ENCODE measurements around the gene CHCHD4. TPM values are rescaled to one million over a fixed set of nuclear protein-coding genes. Genes with fewer than 3 reads are reported as not detected.
"Not testable (repeated sequence)": the region's sequence is repeated elsewhere in the genome, so short reads cannot be mapped to it uniquely, and the experiment has no call there.

Gene CHCHD4
- total and polyA plus RNA-seq, 2 donors from 2014 or later: 12.8 to 33.6 TPM

- FAIRE-seq: no peak
- intact Hi-C loops (cut with DNase I): no loop called here
- no peaks in the 10 kb centered on the region for H3K9me3 ChIP-seq (ENCODE audit: control insufficient read depth in 2 of 3, insufficient read depth in 1 of 3, low read length in 3 of 3)
Measured at GRCh38 chr3:14077310-14077709, 47.4 kb downstream of the CHCHD4 start.

DNA sequence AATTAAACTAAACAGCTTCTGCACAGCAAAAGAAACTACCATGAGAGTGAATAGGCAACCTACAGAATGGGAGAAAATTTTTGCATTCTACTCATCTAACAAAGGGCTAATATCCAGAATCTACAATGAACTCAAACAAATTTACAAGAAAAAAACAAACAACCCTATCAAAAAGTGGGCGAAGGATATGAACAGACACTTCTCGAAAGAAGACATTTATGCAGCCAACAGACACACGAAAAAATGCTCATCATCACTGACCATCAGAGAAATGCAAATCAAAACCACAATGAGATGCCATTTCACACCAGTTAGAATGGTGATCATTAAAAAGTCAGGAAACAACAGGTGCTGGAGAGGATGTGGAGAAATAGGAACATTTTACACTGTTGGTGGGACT lies 49.4 kb downstream of the CHCHD4 start:
- H3K36me3 ChIP-seq (ENCODE audit: control insufficient read depth in 2 of 3, insufficient read depth in 3 of 3, low read length in 3 of 3); H3K27me3 ChIP-seq (ENCODE audit: control insufficient read depth, insufficient read depth, low read length); H3K27ac ChIP-seq (ENCODE audit: low read depth in 2 of 2, low read length in 2 of 2); H3K9ac ChIP-seq (ENCODE audit: low read length in 3 of 3); intact Hi-C loops (cut with DNase I); H3K4me3 ChIP-seq (ENCODE audit: low read length in 3 of 3); H3K9me3 ChIP-seq (ENCODE audit: control insufficient read depth in 2 of 3, insufficient read depth in 1 of 3, low read length in 3 of 3); DNase-seq; H3K4me1 ChIP-seq (ENCODE audit: control insufficient read depth in 2 of 3, insufficient read depth in 2 of 3, low read depth in 1 of 3, low read length in 3 of 3); FAIRE-seq: not testable (repeated sequence)

More at GRCh38 chr3:14077310-14077709, 47.4 kb downstream of the CHCHD4 start:
- DNase-seq: no peak
- TF ChIP-seq, protein P1, sequence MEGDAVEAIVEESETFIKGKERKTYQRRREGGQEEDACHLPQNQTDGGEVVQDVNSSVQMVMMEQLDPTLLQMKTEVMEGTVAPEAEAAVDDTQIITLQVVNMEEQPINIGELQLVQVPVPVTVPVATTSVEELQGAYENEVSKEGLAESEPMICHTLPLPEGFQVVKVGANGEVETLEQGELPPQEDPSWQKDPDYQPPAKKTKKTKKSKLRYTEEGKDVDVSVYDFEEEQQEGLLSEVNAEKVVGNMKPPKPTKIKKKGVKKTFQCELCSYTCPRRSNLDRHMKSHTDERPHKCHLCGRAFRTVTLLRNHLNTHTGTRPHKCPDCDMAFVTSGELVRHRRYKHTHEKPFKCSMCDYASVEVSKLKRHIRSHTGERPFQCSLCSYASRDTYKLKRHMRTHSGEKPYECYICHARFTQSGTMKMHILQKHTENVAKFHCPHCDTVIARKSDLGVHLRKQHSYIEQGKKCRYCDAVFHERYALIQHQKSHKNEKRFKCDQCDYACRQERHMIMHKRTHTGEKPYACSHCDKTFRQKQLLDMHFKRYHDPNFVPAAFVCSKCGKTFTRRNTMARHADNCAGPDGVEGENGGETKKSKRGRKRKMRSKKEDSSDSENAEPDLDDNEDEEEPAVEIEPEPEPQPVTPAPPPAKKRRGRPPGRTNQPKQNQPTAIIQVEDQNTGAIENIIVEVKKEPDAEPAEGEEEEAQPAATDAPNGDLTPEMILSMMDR (IDR thresholded peaks at IDR 0.05; ENCODE audit: borderline replicate concordance, extremely low read depth, insufficient read depth): no peak
- Histone ChIP-seq H3K4me3 (ENCODE audit: low read length in 3 of 3) (no peak overlapping the region), H3K27me3 (ENCODE audit: control insufficient read depth, insufficient read depth, low read length) (no peaks in the 10 kb centered on the region), H3K9ac (ENCODE audit: low read length in 3 of 3) (no peak overlapping the region), H3K36me3 (ENCODE audit: control insufficient read depth in 2 of 3, insufficient read depth in 3 of 3, low read length in 3 of 3) (no peaks in the 10 kb centered on the region), H3K4me1 (ENCODE audit: control insufficient read depth in 2 of 3, insufficient read depth in 2 of 3, low read depth in 1 of 3, low read length in 3 of 3) (no peaks in the 10 kb centered on the region), H3K27ac (ENCODE audit: low read depth in 2 of 2, low read length in 2 of 2) (no peak overlapping the region)

DNA sequence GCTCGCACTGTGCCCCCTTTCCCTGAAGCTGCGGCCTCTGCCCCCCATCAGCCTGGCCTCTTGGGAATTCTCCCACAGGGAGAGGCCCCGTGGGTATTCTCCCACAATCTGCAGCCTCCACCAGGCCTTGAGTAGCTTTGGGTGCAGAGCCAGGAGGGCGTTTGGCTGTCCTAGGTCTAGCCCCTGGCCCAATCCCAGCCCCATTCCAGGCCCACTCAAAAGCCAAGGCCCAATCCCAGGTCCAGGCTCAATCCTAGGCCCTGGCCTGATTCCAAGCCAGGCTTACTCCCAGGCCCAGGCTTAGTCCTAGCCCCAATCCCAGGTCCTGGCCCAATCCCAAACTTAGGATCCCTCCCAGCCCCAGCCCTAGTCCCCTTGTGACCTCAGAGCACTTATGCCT lies 59.8 kb downstream of the CHCHD4 start:
- no peak for DNase-seq
- Histone ChIP-seq H3K9ac (ENCODE audit: low read length in 3 of 3) (no peak overlapping the region), H3K4me3 (ENCODE audit: low read length in 3 of 3) (no peak overlapping the region), H3K27me3 (ENCODE audit: control insufficient read depth, insufficient read depth, low read length) (no peaks in the 10 kb centered on the region), H3K9me3 (ENCODE audit: control insufficient read depth in 2 of 3, insufficient read depth in 1 of 3, low read length in 3 of 3) (peaks cover 0 to 2% (median 0%) of the 10 kb centered on the region in 3 donors), H3K36me3 (ENCODE audit: control insufficient read depth in 2 of 3, insufficient read depth in 3 of 3, low read length in 3 of 3) (no peaks in the 10 kb centered on the region), H3K4me1 (ENCODE audit: control insufficient read depth in 2 of 3, insufficient read depth in 2 of 3, low read depth in 1 of 3, low read length in 3 of 3) (no peaks in the 10 kb centered on the region), H3K27ac (ENCODE audit: low read depth in 2 of 2, low read length in 2 of 2) (no peak overlapping the region)
- TF ChIP-seq, protein P1 (IDR thresholded peaks at IDR 0.05; ENCODE audit: borderline replicate concordance, extremely low read depth, insufficient read depth): no peak
- FAIRE-seq: no peak
- intact Hi-C loops (cut with DNase I): no loop called here

GRCh38 chr3:14063152-14063551 lies 61.5 kb downstream of the CHCHD4 start:
- FAIRE-seq: no peak
- H3K9ac ChIP-seq (ENCODE audit: low read length in 3 of 3): no peak overlapping the region
- TF ChIP-seq, protein P1 (IDR thresholded peaks at IDR 0.05; ENCODE audit: borderline replicate concordance, extremely low read depth, insufficient read depth): no peak
- no peaks in the 10 kb centered on the region for H3K4me1 ChIP-seq (ENCODE audit: control insufficient read depth in 2 of 3, insufficient read depth in 2 of 3, low read depth in 1 of 3, low read length in 3 of 3)
- no peak overlapping the region for H3K27ac ChIP-seq (ENCODE audit: low read depth in 2 of 2, low read length in 2 of 2)
- no peaks in the 10 kb centered on the region for H3K27me3 ChIP-seq (ENCODE audit: control insufficient read depth, insufficient read depth, low read length)
- intact Hi-C loops (cut with DNase I): no loop called here
- no peak for DNase-seq
- H3K4me3 ChIP-seq (ENCODE audit: low read length in 3 of 3): no peak overlapping the region
- H3K9me3 ChIP-seq (ENCODE audit: control insufficient read depth in 2 of 3, insufficient read depth in 1 of 3, low read length in 3 of 3): no peaks in the 10 kb centered on the region
- no peaks in the 10 kb centered on the region for H3K36me3 ChIP-seq (ENCODE audit: control insufficient read depth in 2 of 3, insufficient read depth in 3 of 3, low read length in 3 of 3)

Other genes with a start within 250 kb of the CHCHD4 start
- gene WNT7A, start 244.8 kb downstream of the CHCHD4 start, total RNA-seq: 3.3 TPM
- 0.13 TPM for gene WNT7A, start 244.8 kb downstream of the CHCHD4 start, polyA plus RNA-seq (ENCODE audit: insufficient read depth, low read depth, low replicate concordance)
- gene TMEM43, start 182 bp upstream of the CHCHD4 start, total RNA-seq: 86.5 TPM
- 27.6 TPM for gene TMEM43, start 182 bp upstream of the CHCHD4 start, polyA plus RNA-seq (ENCODE audit: insufficient read depth, low read depth, low replicate concordance)
- gene XPC, start 53.7 kb upstream of the CHCHD4 start, total RNA-seq: 44.4 TPM
- 15.9 TPM for gene XPC, start 53.7 kb upstream of the CHCHD4 start, polyA plus RNA-seq (ENCODE audit: insufficient read depth, low read depth, low replicate concordance)
- gene LSM3, start 53.9 kb upstream of the CHCHD4 start, total RNA-seq: 11.9 TPM
- gene LSM3, start 53.9 kb upstream of the CHCHD4 start, polyA plus RNA-seq (ENCODE audit: insufficient read depth, low read depth, low replicate concordance): 30.2 TPM

Data from kidney (tissue), 14 donors.